Measurements from ENCODE around the gene PARP12. TPM values are rescaled to one million over a fixed set of nuclear protein-coding genes. Genes with fewer than 3 reads are reported as not detected.

The PARP12 gene
- total and polyA plus RNA-seq, 9 of the 15 experiments (the other 6 are each of a cell fraction or from before 2014, with no cell fraction given) = 4.6 to 40.4 (median 23.5) TPM

DNA sequence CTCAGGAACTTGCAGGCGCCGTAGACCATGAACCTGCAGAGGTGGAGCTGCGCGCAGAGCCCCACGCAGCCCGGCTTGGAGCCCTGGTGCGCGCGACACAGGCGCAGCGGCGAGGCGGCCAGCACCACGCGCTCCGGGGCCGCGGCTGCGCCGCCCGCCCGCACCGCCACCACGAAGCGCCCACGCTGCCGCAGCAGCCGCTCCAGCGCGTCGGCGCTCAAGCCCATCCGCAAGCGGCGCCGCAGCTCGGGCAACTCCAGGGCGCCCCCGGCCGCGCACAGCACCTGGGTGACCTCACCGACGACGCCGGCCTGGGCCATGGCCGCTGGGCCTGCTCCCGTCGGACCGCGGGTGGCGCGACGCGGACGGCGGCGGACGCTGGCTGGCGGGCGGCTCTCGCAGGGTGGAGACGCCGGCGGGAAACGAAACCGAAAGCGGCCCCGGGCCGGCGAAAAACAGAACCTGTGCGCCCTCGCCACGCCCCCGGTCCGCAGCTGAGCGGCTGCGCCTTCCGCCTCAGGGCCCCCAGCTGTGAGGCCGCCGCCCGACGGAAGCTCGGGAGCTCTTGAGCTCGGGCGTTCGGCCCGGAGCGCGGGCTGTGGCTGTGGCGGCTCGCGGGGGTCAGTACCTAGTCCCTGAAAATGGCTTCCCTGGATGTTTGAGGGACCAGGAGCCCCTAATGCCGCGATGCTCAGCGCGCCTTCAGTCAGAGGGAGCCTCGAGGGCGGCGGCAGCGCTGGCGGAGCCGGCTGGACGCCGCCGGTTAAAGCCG, at the start of gene PARP12 (continued):
- TF ChIP-seq ZBTB7A (IDR thresholded peaks at IDR 0.05; ENCODE audit: borderline replicate concordance, control insufficient read depth, low read depth, low read length) (peak; percentile 47; the same call in 1 of the 2 replicates), HSF4 (CRISPR knock-in tag; IDR thresholded peaks at IDR 0.05; ENCODE audit: borderline replicate concordance) (0 out of 2 replicates have a peak, but pooled peaks have one; percentile 21), ZNF232 (CRISPR knock-in tag; IDR thresholded peaks at IDR 0.05) (peak; percentile 58; the same call in 1 of the 2 replicates), TAF7 (tag; IDR thresholded peaks at IDR 0.05) (0 out of 2 replicates have a peak, but pooled peaks have one; percentile 48), NR4A1 (CRISPR knock-in tag; IDR thresholded peaks at IDR 0.05) (no peak; the same call in 1 of the 2 replicates), NR4A1 (tag; IDR thresholded peaks at IDR 0.05) (peak; percentile 59; the same call in 1 of the 2 replicates), ZNF146 (CRISPR knock-in tag; IDR thresholded peaks at IDR 0.05; ENCODE audit: unreplicated experiment) (no peak), CREB1 (IDR thresholded peaks at IDR 0.05) (peak; percentile 55; the same call in 1 of the 2 replicates), CREB1 (CRISPR knock-in tag; IDR thresholded peaks at IDR 0.05) (no peak; the same call in none of the 2 replicates), ZNF583 (CRISPR knock-in tag; IDR thresholded peaks at IDR 0.05) (no peak), RBM15 (IDR thresholded peaks at IDR 0.05; ENCODE audit: insufficient read depth, low read length) (no peak), ZNF24 (IDR thresholded peaks at IDR 0.05) (peak; percentile 65), SOX6 (IDR thresholded peaks at IDR 0.05) (no peak; the same call in none of the 2 replicates), NR1H2 (CRISPR knock-in tag; IDR thresholded peaks at IDR 0.05) (no peak), CAMTA2 (CRISPR knock-in tag; conservative IDR thresholded peaks at IDR 0.05) (no peak), SMARCA5 (IDR thresholded peaks at IDR 0.05) (no peak), HDAC1 (IDR thresholded peaks at IDR 0.05) (peak in 1 of 2 experiments; percentile 91; a peak in 2 of 4 replicates), ZNF140 (CRISPR knock-in tag; IDR thresholded peaks at IDR 0.05) (no peak), CBFA2T3 (IDR thresholded peaks at IDR 0.05) (peak; percentile 33), ZNF668 (CRISPR knock-in tag; IDR thresholded peaks at IDR 0.05) (no peak; the same call in 1 of the 2 replicates), ZNF785 (CRISPR knock-in tag; IDR thresholded peaks at IDR 0.05) (no peak), FOXA3 (CRISPR knock-in tag; conservative IDR thresholded peaks at IDR 0.05 in 1 of 2, IDR thresholded peaks at IDR 0.05 in 1 of 2) (no peak; a peak in 1 of 4 replicates), CCNT2 (IDR thresholded peaks at IDR 0.05; ENCODE audit: borderline replicate concordance, extremely low read depth, insufficient read length, low read depth, low read length) (peak; percentile 96)
- TF ChIP-seq, protein P1, sequence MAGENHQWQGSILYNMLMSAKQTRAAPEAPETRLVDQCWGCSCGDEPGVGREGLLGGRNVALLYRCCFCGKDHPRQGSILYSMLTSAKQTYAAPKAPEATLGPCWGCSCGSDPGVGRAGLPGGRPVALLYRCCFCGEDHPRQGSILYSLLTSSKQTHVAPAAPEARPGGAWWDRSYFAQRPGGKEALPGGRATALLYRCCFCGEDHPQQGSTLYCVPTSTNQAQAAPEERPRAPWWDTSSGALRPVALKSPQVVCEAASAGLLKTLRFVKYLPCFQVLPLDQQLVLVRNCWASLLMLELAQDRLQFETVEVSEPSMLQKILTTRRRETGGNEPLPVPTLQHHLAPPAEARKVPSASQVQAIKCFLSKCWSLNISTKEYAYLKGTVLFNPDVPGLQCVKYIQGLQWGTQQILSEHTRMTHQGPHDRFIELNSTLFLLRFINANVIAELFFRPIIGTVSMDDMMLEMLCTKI (IDR thresholded peaks at IDR 0.05; ENCODE audit: partially characterized antibody) = no peak
- TF ChIP-seq, protein P2, sequence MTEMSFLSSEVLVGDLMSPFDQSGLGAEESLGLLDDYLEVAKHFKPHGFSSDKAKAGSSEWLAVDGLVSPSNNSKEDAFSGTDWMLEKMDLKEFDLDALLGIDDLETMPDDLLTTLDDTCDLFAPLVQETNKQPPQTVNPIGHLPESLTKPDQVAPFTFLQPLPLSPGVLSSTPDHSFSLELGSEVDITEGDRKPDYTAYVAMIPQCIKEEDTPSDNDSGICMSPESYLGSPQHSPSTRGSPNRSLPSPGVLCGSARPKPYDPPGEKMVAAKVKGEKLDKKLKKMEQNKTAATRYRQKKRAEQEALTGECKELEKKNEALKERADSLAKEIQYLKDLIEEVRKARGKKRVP (CRISPR knock-in tag; IDR thresholded peaks at IDR 0.05) = no peak
- TF ChIP-seq, protein P3, sequence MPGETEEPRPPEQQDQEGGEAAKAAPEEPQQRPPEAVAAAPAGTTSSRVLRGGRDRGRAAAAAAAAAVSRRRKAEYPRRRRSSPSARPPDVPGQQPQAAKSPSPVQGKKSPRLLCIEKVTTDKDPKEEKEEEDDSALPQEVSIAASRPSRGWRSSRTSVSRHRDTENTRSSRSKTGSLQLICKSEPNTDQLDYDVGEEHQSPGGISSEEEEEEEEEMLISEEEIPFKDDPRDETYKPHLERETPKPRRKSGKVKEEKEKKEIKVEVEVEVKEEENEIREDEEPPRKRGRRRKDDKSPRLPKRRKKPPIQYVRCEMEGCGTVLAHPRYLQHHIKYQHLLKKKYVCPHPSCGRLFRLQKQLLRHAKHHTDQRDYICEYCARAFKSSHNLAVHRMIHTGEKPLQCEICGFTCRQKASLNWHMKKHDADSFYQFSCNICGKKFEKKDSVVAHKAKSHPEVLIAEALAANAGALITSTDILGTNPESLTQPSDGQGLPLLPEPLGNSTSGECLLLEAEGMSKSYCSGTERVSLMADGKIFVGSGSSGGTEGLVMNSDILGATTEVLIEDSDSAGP (CRISPR knock-in tag; IDR thresholded peaks at IDR 0.05) = no peak

Measured in K562 (cell line).